Bronchial epithelial cell (primary cell): ENCODE data around the gene HTR3A. TPM values are rescaled to one million over a fixed set of nuclear protein-coding genes. Genes with fewer than 3 reads are reported as not detected.

Source experiments
- DNase-seq: peaks from one replicate; pipeline ENCODE4 v3.0.0-alpha.2; 2010; ENCODE audit warnings: low read depth
- FAIRE-seq: peaks from 2 replicates; lab custom pipeline; 2011; peaks lifted over from hg19 to GRCh38; lab: Jason Lieb, UNC
- H3K27me3 ChIP-seq: 2 replicates; pipeline ENCODE4 v1.5.1; 2011; ENCODE audit warnings: low read length; ENCODE audit not compliant: control insufficient read depth, insufficient read depth
- H3K36me3 ChIP-seq: 2 replicates; pipeline ENCODE4 v1.5.1; 2011; ENCODE audit warnings: low read length; ENCODE audit not compliant: control insufficient read depth, insufficient read depth
- H3K4me3 ChIP-seq: 2 replicates; pipeline ENCODE4 v1.5.1; 2011; ENCODE audit warnings: mild to moderate bottlenecking, low read depth, low read length, control low read depth
- CTCF ChIP-seq: IDR thresholded peaks from 2 replicates; pipeline ENCODE4 v1.5.1; 2011; ENCODE audit warnings: mild to moderate bottlenecking, moderate library complexity, low read length, control low read depth, inconsistent platforms; ENCODE audit not compliant: insufficient read depth, severe bottlenecking
- total RNA-seq: library from RNA; depleted of rRNA; stranded (reverse); fragments of >200 nt; gene quantifications from 2 replicates; pipeline ENCODE4 v1.2.1, GENCODE V29; 2014

The HTR3A gene
- total RNA-seq, 1 donor from 2014 or later, result not detected

- no peak for TF ChIP-seq CTCF
- H3K4me3 ChIP-seq, result no peak overlapping the region
- no peaks in the 10 kb centered on the region for H3K36me3 ChIP-seq
- FAIRE-seq (no peak), DNase-seq (no peak)
- no peaks in the 10 kb centered on the region for H3K27me3 ChIP-seq
Observed at GRCh38 chr11:113951537-113951936, 23.4 kb upstream of the HTR3A start.

GRCh38 chr11:113952070-113952469 is 22.8 kb upstream of the HTR3A start:
- DNase-seq, result no peak
- Histone ChIP-seq H3K27me3 (no peaks in the 10 kb centered on the region), H3K4me3 (no peak overlapping the region), H3K36me3 (no peaks in the 10 kb centered on the region)
- FAIRE-seq, result no peak
- TF ChIP-seq CTCF, result no peak

- no peak overlapping the region for H3K4me3 ChIP-seq
- FAIRE-seq (no peak), DNase-seq (no peak)
- TF ChIP-seq CTCF, result no peak
- no peaks in the 10 kb centered on the region for H3K27me3 ChIP-seq
- no peaks in the 10 kb centered on the region for H3K36me3 ChIP-seq
Observed at GRCh38 chr11:113952588-113952987, 22.3 kb upstream of the HTR3A start.

GRCh38 chr11:113954235-113954634 is 20.7 kb upstream of the HTR3A start:
- Histone ChIP-seq H3K4me3 (no peak overlapping the region), H3K36me3 (no peaks in the 10 kb centered on the region), H3K27me3 (no peaks in the 10 kb centered on the region)
- TF ChIP-seq CTCF, result no peak
- FAIRE-seq (no peak), DNase-seq (no peak)

GRCh38 chr11:113956986-113957385 is 17.9 kb upstream of the HTR3A start:
- no peak for TF ChIP-seq CTCF
- Histone ChIP-seq H3K36me3 (no peaks in the 10 kb centered on the region), H3K4me3 (no peak overlapping the region), H3K27me3 (no peaks in the 10 kb centered on the region)
- FAIRE-seq (no peak), DNase-seq (no peak)

GRCh38 chr11:113960702-113961330 is 14.1 kb upstream of the HTR3A start:
- Histone ChIP-seq H3K4me3 (no peak overlapping the region), H3K27me3 (no peaks in the 10 kb centered on the region), H3K36me3 (no peaks in the 10 kb centered on the region)
- FAIRE-seq (no peak), DNase-seq (no peak)
- TF ChIP-seq CTCF, result no peak
